Stomach smooth muscle (tissue), 2 donors: ENCODE measurements around the gene PPIP5K2.

ENCODE experiments used
- H3K27ac ChIP-seq: one replicate; pipeline ENCODE4 v1.7.0; 2013; ENCODE audit warnings: mild to moderate bottlenecking, low read length, inconsistent platforms
- H3K27me3 ChIP-seq, 2 donors: one replicate each; pipeline ENCODE4 v1.7.0; 2013; ENCODE audit warnings: low read length in 2 of 2; ENCODE audit not compliant: insufficient read depth in 2 of 2, control insufficient read depth in 1 of 2
- H3K36me3 ChIP-seq, 2 donors: one replicate each; pipeline ENCODE4 v1.7.0; 2013; ENCODE audit warnings: low read length in 2 of 2; ENCODE audit not compliant: control insufficient read depth in 2 of 2, insufficient read depth in 2 of 2
- H3K4me1 ChIP-seq: one replicate; pipeline ENCODE4 v1.7.0; 2013; ENCODE audit warnings: low read length; ENCODE audit not compliant: control insufficient read depth, insufficient read depth
- H3K4me3 ChIP-seq, 2 donors: one replicate each; pipeline ENCODE4 v1.7.0; 2013; ENCODE audit warnings: low read length in 2 of 2
- H3K9ac ChIP-seq, 2 donors: one replicate each; pipeline ENCODE4 v1.7.0; 2013; ENCODE audit warnings: low read length in 2 of 2, mild to moderate bottlenecking in 1 of 2
- H3K9me3 ChIP-seq, 2 donors: one replicate each; pipeline ENCODE4 v1.7.0; 2013; ENCODE audit warnings: low read length in 2 of 2; ENCODE audit not compliant: control insufficient read depth in 2 of 2
- donor health status: healthy.
- donor health status: Pancreatic carcinoma.

The PPIP5K2 gene

GRCh38 chr5:103259705-103260355, 139.7 kb downstream of the PPIP5K2 start:
- Histone ChIP-seq H3K9me3 (no peaks in the 10 kb centered on the region), H3K4me1 (no peaks in the 10 kb centered on the region), H3K27ac (no peak overlapping the region), H3K36me3 (no peaks in the 10 kb centered on the region), H3K9ac (peak overlapping the region; percentile 43 to 66), H3K27me3 (no peaks in the 10 kb centered on the region), H3K4me3 (peak overlapping the region; percentile 85 to 88)

- no peaks in the 10 kb centered on the region for H3K27me3 ChIP-seq
- H3K4me1 ChIP-seq: no peaks in the 10 kb centered on the region
- no peaks in the 10 kb centered on the region for H3K9me3 ChIP-seq
- H3K4me3 ChIP-seq: no peak overlapping the region
- no peak overlapping the region for H3K9ac ChIP-seq
- H3K36me3 ChIP-seq: no peaks in the 10 kb centered on the region
- H3K27ac ChIP-seq: no peak overlapping the region
Observed at GRCh38 chr5:103260951-103261350, 140.8 kb downstream of the PPIP5K2 start.
